GM18526 (cell line): ENCODE measurements around the gene USP7.

Source experiments
- POLR2A ChIP-seq: IDR thresholded peaks from 3 replicates; pipeline ENCODE4 v1.6.1; 2011; ENCODE audit not compliant: insufficient read length; ENCODE audit errors: extremely low read depth

The USP7 gene

GRCh38 chr16:8986111-8986510, 22.4 kb upstream of the USP7 start:
- TF ChIP-seq POLR2A, result no peak

- no peak for TF ChIP-seq POLR2A
These were observed 19.1 kb upstream of the USP7 start for GRCh38 chr16:8982816-8983215.

- TF ChIP-seq POLR2A, result no peak
These were observed 11.3 kb upstream of the USP7 start for GRCh38 chr16:8975039-8975438.

GRCh38 chr16:8972843-8973586, 9.3 kb upstream of the USP7 start:
- no peak for TF ChIP-seq POLR2A

- TF ChIP-seq POLR2A, result no peak
These were observed 7.7 kb upstream of the USP7 start for GRCh38 chr16:8971416-8971815.

- no peak for TF ChIP-seq POLR2A
These were observed 3.6 kb upstream of the USP7 start for GRCh38 chr16:8967132-8967821.

- TF ChIP-seq POLR2A, result no peak
These were observed 3.1 kb upstream of the USP7 start for GRCh38 chr16:8966817-8967131.

GRCh38 chr16:8964462-8964861, 756 bp upstream of the USP7 start:
- no peak for TF ChIP-seq POLR2A

- no peak for TF ChIP-seq POLR2A
These were observed 491 bp downstream of the USP7 start for GRCh38 chr16:8963010-8963820.

- TF ChIP-seq POLR2A, result no peak
These were observed 1.2 kb downstream of the USP7 start for GRCh38 chr16:8962393-8963009.

GRCh38 chr16:8961811-8962390, 1.8 kb downstream of the USP7 start:
- TF ChIP-seq POLR2A, result no peak

GRCh38 chr16:8960788-8961109, 3.0 kb downstream of the USP7 start:
- no peak for TF ChIP-seq POLR2A

- no peak for TF ChIP-seq POLR2A
These were observed 3.6 kb downstream of the USP7 start for GRCh38 chr16:8959921-8960787.

- no peak for TF ChIP-seq POLR2A
These were observed 5.2 kb downstream of the USP7 start for GRCh38 chr16:8958344-8959167.
